ENCODE results near the gene CREB3.

DNA sequence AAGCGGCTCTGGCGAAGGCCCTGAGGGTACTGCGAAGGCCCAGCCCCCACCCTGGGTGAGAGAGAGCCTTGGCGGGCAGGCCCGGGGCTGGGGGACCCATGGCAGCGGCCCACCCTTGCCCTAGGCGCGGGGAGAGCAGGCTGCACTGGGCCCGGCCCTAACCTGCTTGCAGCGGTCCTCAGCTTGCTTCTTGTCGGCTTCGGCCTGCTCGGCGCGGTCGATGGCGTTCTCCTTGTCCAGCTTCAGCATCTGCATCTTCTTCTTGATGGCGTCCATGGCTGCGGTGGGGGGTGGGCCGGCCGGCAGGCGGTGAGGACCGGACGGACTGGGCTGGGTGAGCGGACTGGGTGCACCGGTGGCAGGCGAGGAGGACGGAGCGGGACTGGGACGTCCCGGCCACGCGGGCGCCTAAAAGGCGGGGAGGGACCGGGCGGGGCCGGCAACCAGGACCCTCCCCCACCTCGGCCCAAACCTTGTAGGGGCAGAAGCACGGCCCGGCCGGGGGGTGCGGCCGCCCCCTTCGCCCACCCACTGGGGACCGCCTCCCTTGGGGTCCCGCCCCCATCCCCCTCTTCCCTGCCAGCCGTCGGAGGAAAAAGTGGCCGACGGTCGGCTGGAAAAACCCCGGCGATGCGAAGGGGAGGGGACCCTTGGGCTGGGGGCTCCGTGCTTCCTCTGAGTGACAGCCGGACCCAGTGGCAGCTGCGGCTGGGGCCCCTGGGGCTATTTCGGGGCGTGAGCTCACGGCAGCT, 42.7 kb upstream of the CREB3 start, which contains the start of gene TPM2:
- TF ChIP-seq POLR2AphosphoS5 (IDR thresholded peaks at IDR 0.05), result no peak
- TF ChIP-seq, protein P1, sequence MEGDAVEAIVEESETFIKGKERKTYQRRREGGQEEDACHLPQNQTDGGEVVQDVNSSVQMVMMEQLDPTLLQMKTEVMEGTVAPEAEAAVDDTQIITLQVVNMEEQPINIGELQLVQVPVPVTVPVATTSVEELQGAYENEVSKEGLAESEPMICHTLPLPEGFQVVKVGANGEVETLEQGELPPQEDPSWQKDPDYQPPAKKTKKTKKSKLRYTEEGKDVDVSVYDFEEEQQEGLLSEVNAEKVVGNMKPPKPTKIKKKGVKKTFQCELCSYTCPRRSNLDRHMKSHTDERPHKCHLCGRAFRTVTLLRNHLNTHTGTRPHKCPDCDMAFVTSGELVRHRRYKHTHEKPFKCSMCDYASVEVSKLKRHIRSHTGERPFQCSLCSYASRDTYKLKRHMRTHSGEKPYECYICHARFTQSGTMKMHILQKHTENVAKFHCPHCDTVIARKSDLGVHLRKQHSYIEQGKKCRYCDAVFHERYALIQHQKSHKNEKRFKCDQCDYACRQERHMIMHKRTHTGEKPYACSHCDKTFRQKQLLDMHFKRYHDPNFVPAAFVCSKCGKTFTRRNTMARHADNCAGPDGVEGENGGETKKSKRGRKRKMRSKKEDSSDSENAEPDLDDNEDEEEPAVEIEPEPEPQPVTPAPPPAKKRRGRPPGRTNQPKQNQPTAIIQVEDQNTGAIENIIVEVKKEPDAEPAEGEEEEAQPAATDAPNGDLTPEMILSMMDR (IDR thresholded peaks at IDR 0.05; ENCODE audit: poor library complexity, severe bottlenecking), result no peak
- TF ChIP-seq, protein P2, sequence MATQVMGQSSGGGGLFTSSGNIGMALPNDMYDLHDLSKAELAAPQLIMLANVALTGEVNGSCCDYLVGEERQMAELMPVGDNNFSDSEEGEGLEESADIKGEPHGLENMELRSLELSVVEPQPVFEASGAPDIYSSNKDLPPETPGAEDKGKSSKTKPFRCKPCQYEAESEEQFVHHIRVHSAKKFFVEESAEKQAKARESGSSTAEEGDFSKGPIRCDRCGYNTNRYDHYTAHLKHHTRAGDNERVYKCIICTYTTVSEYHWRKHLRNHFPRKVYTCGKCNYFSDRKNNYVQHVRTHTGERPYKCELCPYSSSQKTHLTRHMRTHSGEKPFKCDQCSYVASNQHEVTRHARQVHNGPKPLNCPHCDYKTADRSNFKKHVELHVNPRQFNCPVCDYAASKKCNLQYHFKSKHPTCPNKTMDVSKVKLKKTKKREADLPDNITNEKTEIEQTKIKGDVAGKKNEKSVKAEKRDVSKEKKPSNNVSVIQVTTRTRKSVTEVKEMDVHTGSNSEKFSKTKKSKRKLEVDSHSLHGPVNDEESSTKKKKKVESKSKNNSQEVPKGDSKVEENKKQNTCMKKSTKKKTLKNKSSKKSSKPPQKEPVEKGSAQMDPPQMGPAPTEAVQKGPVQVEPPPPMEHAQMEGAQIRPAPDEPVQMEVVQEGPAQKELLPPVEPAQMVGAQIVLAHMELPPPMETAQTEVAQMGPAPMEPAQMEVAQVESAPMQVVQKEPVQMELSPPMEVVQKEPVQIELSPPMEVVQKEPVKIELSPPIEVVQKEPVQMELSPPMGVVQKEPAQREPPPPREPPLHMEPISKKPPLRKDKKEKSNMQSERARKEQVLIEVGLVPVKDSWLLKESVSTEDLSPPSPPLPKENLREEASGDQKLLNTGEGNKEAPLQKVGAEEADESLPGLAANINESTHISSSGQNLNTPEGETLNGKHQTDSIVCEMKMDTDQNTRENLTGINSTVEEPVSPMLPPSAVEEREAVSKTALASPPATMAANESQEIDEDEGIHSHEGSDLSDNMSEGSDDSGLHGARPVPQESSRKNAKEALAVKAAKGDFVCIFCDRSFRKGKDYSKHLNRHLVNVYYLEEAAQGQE (IDR thresholded peaks at IDR 0.05; ENCODE audit: borderline replicate concordance), result no peak
- no peak for TF ChIP-seq RAD21 (conservative IDR thresholded peaks at IDR 0.05)
- no peak for TF ChIP-seq TAF1 (IDR thresholded peaks at IDR 0.05; ENCODE audit: low read depth)
- TF ChIP-seq EZH2 (IDR thresholded peaks at IDR 0.05; ENCODE audit: borderline replicate concordance, insufficient read depth, low read length, poor library complexity, severe bottlenecking), result no peak

Measured in neural cell (in vitro differentiated cells).